ENCODE data around the gene EIF2B1. TPM values are rescaled to one million over a fixed set of nuclear protein-coding genes. Genes with fewer than 3 reads are reported as not detected.
"Not testable (repeated sequence)": the region's sequence is repeated elsewhere in the genome, so short reads cannot be mapped to it uniquely, and the experiment has no call there.

The EIF2B1 gene
- total RNA-seq, 4 donors from 2014 or later: 162 to 221 (median 181) TPM

DNA sequence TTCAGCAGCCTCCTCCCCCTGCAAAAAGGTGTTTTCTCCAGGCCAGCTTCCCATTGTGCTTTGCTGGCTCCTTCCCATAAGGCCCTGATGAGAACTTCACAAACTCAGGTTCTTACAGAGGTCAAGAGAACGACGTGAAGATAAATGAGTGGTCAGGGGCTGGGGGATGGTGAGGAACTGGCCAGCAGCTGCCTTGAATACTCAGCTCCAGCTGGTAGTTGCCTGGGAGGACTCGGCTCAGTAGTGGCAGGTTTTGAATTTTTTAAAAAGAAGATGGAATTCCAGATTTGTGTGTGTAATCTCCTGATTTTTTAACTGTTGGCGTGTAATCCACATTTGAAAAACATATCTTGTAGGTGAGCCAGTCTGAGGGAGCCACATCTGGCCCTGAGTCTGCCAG lies 25.7 kb downstream of the EIF2B1 start:
- no peak for DNase-seq (ENCODE audit: low spot score in 2 of 2)
- 82 to 85% methylated on average over 4 of the region's 4 CpGs for WGBS, 2 donors
- peaks cover 0 to 26% (median 4%) of the 10 kb centered on the region in 4 donors for H3K4me1 ChIP-seq
- TF ChIP-seq, protein P1, sequence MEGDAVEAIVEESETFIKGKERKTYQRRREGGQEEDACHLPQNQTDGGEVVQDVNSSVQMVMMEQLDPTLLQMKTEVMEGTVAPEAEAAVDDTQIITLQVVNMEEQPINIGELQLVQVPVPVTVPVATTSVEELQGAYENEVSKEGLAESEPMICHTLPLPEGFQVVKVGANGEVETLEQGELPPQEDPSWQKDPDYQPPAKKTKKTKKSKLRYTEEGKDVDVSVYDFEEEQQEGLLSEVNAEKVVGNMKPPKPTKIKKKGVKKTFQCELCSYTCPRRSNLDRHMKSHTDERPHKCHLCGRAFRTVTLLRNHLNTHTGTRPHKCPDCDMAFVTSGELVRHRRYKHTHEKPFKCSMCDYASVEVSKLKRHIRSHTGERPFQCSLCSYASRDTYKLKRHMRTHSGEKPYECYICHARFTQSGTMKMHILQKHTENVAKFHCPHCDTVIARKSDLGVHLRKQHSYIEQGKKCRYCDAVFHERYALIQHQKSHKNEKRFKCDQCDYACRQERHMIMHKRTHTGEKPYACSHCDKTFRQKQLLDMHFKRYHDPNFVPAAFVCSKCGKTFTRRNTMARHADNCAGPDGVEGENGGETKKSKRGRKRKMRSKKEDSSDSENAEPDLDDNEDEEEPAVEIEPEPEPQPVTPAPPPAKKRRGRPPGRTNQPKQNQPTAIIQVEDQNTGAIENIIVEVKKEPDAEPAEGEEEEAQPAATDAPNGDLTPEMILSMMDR (IDR thresholded peaks at IDR 0.05): no peak
- no peak for TF ChIP-seq EP300 (IDR thresholded peaks at IDR 0.05)
- no peak for TF ChIP-seq POLR2A (IDR thresholded peaks at IDR 0.05)
- peaks cover 4 to 81% (median 31%) of the 10 kb centered on the region in 3 donors for H3K36me3 ChIP-seq
- no peak overlapping the region for H3K4me3 ChIP-seq
- no peaks in the 10 kb centered on the region for H3K9me3 ChIP-seq
- H3K27ac ChIP-seq: no peak overlapping the region
- no peaks in the 10 kb centered on the region for H3K27me3 ChIP-seq

DNA sequence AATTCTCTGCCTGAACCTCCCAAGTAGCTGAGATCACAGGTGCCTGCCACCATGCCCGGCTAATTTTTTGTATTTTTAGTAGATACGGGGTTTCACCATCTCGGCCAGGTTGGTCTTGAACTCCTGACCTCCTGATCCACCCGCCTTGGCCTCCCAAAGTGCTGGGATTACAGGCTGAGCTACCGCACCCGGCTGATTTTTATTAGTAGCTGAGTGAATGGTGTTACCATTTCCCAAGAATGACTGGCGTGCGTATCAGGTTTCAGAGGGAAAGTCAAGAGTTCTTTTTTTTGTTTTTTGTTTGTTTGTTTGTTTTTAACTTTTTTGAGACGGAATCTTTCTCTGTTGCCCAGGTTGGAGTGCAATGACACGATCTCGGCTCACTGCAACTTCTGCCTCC lies 30.0 kb downstream of the EIF2B1 start:
- not testable (repeated sequence) for DNase-seq (ENCODE audit: low spot score in 2 of 2); H3K9me3 ChIP-seq; H3K27ac ChIP-seq; H3K27me3 ChIP-seq
- peaks cover 2 to 46% (median 6%) of the 10 kb centered on the region in 3 donors for H3K36me3 ChIP-seq
- 85 to 88% methylated on average over 11 of the region's 11 CpGs for WGBS, 2 donors
- H3K4me3 ChIP-seq: peak overlapping the region in 1 of 4 donors; percentile 85
- peaks cover 0 to 40% (median 14%) of the 10 kb centered on the region in 4 donors for H3K4me1 ChIP-seq

DNA sequence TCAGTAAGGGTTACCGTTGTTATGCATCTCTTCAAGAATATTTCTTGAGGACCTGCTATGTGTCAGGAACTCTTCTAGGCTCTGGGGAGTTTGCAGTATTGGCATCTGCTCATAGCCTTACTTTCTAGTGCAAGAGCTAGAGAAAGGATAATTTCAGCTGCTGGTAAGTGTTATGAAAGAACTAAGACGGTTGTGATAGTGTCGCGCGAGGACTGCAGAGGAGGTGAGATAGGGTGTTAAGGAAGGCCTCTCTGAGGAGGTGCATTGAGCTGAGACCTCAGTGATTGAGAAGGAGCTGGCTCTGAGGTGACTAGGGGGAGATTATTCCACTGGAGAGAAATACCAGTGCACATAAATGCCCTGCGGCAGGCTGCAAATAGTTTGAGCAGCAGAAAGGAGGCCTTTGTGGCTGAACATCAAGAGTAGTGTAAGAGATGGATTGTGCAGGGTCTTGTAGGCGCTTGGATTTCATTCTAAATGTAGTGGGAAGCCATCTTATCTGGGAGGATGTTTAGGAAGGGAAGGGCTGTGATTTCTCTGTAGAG lies 30.8 kb downstream of the EIF2B1 start:
- no peak for TF ChIP-seq POLR2A (IDR thresholded peaks at IDR 0.05)
- TF ChIP-seq, protein P1 (IDR thresholded peaks at IDR 0.05): no peak
- TF ChIP-seq EP300 (IDR thresholded peaks at IDR 0.05): no peak
- H3K36me3 ChIP-seq: peaks cover 0 to 45% (median 2%) of the 10 kb centered on the region in 3 donors
- H3K27ac ChIP-seq: peak overlapping the region in 2 of 4 donors; percentile 88 to 90
- no peak for DNase-seq (ENCODE audit: low spot score in 2 of 2)
- H3K9me3 ChIP-seq: no peaks in the 10 kb centered on the region
- no peaks in the 10 kb centered on the region for H3K27me3 ChIP-seq
- H3K4me3 ChIP-seq: peak overlapping the region; percentile 85 to 99 (median 93)
- H3K4me1 ChIP-seq: peaks cover 0 to 40% (median 14%) of the 10 kb centered on the region in 4 donors
- 5 to 9% methylated on average over 7 of the region's 7 CpGs for WGBS, 2 donors

DNA sequence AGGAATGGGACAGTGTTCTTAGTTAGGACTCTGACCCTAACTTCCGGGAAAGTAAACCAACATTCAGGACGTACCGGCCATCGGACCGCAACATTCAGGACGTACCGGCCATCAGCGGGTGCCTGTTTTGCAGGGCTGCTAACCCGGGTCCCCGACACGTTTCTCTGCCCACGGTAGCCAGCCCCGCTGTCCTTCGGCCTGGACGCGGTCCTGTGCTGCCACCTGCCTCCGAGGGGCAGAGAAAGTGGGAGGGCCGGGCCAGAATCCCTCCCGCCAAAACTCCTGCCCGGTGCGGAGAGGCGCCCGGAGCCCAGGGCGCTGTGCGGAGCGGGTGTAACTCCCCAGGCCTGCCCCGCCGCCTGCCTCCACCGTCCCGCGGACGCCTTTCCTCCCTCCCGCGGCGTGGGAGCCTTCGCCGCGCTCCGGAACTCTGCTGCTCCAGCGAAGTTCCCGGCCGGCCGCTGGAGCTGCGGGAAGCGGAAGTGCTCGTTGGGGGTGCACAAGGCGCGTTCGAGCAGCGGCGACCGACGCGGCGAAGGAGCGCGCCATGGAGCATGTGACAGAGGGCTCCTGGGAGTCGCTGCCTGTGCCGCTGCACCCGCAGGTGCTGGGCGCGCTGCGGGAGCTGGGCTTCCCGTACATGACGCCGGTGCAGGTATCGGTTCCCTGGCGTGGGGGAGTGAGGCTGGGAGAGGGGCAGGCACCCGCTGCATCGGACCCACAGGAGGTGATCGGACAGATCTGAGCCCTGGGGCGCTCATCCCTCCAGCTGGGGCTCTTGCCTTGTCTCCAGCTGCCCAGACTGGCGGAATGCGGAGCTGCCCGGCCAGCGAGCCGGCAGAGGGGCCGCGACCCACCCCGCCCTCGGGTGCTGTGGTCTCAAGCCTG lies 31.6 kb downstream of the EIF2B1 start, which contains the start of gene DDX55:
DDX55 (plus strand) TSS at position 498 of the 888 bp plus-strand sequence; CDS start at position 548, 50 bp downstream.
- peaks cover 0 to 44% (median under 1%) of the 10 kb centered on the region in 3 donors for H3K36me3 ChIP-seq
- peak within 1 kb of the TSS; percentile 83 to 94 (median 89) for H3K27ac ChIP-seq
- H3K4me3 ChIP-seq: peak within 1 kb of the TSS; percentile 85 to 99 (median 93)
- peaks cover 0 to 47% (median 14%) of the 10 kb centered on the region in 4 donors for H3K4me1 ChIP-seq
- WGBS, 2 donors: 0 to 1% methylated on average over 36 to 61 of the region's 81 CpGs
- H3K27me3 ChIP-seq: no peaks in the 10 kb centered on the region
- TF ChIP-seq, protein P1 (IDR thresholded peaks at IDR 0.05): peak; percentile 47 to 79 (median 58)
- TF ChIP-seq EP300 (IDR thresholded peaks at IDR 0.05) (peak; percentile 84 to 92), POLR2A (IDR thresholded peaks at IDR 0.05) (peak in 1 of 2 donors; percentile 38)
- DNase-seq (ENCODE audit: low spot score in 2 of 2): peak; percentile 50 to 57
- no peaks in the 10 kb centered on the region for H3K9me3 ChIP-seq

GRCh38 chr12:123599721-123600120 lies 33.8 kb downstream of the EIF2B1 start:
- TF ChIP-seq, protein P1 (IDR thresholded peaks at IDR 0.05): no peak
- TF ChIP-seq POLR2A (IDR thresholded peaks at IDR 0.05) (no peak), EP300 (IDR thresholded peaks at IDR 0.05) (no peak)
- Histone ChIP-seq H3K9me3 (no peaks in the 10 kb centered on the region), H3K27ac (no peak overlapping the region), H3K36me3 (peaks cover 0 to 39% (median 3%) of the 10 kb centered on the region in 3 donors), H3K27me3 (no peaks in the 10 kb centered on the region), H3K4me3 (no peak overlapping the region), H3K4me1 (peaks cover 0 to 50% (median 14%) of the 10 kb centered on the region in 4 donors)
- 90% methylated on average over 7 of the region's 7 CpGs for WGBS, 2 donors
- no peak for DNase-seq (ENCODE audit: low spot score in 2 of 2)
